AG09309 (cell line): ENCODE results near the gene KRT32.

ENCODE experiments used
- DNase-seq: peaks from one replicate; pipeline ENCODE4 v3.0.0-alpha.2; 2010; ENCODE audit warnings: low read depth
- H3K4me3 ChIP-seq: 2 replicates; pipeline ENCODE4 v1.5.1; 2011; ENCODE audit warnings: mild to moderate bottlenecking, low read depth, low read length, moderate library complexity; ENCODE audit not compliant: control insufficient read depth
- TF ChIP-seq, protein P1 (sequence below): IDR thresholded peaks from 2 replicates; pipeline ENCODE4 v1.5.1; 2011; ENCODE audit warnings: mild to moderate bottlenecking, low read depth, low read length, inconsistent platforms; ENCODE audit not compliant: insufficient read depth, control insufficient read depth; ENCODE audit errors: missing control alignments

The KRT32 gene

DNA sequence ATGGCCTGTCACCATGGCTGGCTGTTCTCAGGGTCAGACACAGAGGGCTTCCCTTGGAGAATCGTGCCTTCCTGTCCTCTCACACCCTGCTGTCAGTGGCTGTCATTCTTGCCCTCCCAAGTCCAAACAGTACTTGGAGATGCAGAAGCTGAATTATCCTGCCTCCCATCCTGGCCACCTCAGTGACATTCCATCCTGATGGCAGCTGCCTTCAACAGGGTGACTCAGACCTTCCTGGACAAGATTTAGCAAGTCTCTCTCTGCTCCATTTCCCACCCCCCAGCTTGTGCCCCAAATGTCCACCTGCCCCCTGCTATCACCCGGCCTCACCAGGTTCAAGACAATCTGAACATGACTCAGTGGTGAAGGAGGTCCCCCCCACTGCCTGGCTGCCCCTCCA is 27.3 kb upstream of the KRT32 start:
- no peak overlapping the region for H3K4me3 ChIP-seq
- TF ChIP-seq, protein P1, sequence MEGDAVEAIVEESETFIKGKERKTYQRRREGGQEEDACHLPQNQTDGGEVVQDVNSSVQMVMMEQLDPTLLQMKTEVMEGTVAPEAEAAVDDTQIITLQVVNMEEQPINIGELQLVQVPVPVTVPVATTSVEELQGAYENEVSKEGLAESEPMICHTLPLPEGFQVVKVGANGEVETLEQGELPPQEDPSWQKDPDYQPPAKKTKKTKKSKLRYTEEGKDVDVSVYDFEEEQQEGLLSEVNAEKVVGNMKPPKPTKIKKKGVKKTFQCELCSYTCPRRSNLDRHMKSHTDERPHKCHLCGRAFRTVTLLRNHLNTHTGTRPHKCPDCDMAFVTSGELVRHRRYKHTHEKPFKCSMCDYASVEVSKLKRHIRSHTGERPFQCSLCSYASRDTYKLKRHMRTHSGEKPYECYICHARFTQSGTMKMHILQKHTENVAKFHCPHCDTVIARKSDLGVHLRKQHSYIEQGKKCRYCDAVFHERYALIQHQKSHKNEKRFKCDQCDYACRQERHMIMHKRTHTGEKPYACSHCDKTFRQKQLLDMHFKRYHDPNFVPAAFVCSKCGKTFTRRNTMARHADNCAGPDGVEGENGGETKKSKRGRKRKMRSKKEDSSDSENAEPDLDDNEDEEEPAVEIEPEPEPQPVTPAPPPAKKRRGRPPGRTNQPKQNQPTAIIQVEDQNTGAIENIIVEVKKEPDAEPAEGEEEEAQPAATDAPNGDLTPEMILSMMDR, result no peak
- DNase-seq, result no peak

DNA sequence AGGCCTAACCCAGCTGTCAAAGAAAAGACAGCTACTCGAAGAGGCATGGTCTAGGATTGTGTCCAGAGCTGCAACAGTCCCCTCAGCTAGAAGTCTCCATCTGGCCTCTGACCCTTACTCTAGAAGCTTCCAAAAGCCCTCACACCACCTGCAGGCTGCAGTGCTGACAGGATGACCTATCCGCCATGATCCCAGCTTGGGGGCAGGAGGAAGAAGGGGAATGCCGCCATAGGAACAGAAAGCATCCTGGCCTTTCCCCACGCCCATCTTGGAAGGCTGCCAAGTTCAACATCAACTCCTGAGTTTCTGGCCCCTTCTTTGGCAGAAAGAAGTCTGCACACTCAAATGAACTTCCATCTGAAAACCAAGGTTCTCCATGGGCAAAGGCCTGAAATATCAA is 25.6 kb upstream of the KRT32 start:
- DNase-seq, result no peak

DNA sequence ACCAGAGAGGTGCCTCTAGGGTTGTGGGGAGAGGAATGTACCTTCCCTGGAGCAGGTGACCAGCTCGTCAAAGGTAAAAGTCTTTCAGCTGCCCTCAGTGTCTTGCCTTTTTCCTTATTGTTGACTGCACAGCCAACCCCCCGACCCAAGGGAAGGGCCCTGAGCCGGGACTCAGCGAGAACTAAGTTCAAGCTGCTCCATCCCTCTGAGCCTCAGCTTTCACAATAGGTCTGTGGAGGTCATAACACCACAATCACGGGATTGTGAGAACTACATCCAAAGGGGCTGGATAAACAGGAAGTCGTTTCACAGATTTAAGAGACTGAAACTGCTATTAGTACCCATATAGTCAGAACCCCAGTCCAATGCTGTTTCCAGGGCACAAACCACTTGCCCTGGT is 25.2 kb upstream of the KRT32 start:
- TF ChIP-seq, protein P1, result no peak
- H3K4me3 ChIP-seq, result no peak overlapping the region
- no peak for DNase-seq

More for the DNA sequence above, 25.6 kb upstream of the KRT32 start:
- TF ChIP-seq, protein P1, result no peak
- H3K4me3 ChIP-seq, result no peak overlapping the region

DNA sequence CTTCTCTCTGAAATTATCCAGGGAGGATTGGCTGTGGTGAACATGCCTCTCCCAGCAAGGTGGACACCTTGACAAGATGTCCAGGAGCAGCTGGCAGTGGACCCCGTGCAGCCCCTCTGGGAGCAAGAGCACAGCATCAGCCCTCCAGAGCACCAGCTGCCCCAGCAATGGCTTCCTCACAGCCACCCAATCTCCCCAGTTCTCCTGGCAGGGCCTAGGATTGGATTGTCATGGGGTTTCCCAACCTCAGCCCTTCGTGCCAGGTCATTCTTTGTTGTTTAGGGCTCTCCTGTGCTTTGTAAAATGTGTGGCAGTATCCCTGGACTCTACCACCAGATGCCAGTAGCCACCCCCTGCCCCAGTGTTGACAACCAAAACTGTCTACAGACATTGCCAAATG is 24.3 kb upstream of the KRT32 start:
- DNase-seq, result no peak
- TF ChIP-seq, protein P1, result no peak
- no peak overlapping the region for H3K4me3 ChIP-seq

DNA sequence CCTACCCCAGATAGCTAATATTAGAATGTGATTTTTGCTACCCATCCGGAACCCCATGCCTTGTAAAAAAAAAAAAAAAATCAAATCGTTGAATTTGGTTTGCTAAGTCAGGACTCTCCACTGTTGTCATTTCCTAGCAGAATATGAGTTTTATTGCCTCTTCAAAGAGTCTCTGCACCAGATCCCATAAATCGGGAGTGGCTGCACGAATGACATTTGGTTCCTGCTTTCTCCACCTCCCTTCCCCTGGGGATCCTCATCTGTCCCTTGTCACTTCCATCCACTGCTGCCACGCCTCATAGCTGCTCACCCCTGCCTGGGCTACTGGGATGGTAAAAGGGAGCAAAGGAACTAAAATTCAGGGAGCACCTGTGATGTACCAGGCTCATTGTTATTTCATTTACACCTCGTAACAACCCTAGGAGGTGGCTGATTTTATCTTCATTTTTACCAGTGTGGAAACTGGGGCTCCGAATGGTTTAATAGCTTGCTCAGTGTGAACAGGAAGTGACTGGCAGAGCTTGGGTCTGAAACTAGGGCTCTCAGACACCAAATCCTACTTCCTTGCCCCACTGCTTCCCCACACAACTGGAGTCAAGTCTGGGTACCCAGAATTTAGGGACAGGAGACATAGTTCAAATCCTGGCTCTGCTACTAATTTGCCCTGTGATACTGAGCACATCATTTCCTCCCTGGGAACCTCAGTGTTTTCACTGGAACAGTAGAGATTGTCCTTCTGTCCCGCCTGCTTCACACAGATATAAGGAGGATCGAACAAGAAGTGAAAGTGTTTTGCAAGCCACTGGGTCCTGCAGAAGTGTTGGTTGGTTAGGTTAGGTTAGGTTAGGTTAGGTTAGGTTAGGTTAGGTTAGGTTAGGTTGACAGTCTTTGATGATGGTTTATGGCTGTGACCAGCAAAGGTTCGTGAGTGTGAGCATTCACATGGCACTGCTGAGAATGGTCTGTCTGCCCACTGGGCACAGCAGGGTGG is 23.1 kb upstream of the KRT32 start:
- TF ChIP-seq, protein P1, result no peak
- DNase-seq, result no peak
- no peak overlapping the region for H3K4me3 ChIP-seq

DNA sequence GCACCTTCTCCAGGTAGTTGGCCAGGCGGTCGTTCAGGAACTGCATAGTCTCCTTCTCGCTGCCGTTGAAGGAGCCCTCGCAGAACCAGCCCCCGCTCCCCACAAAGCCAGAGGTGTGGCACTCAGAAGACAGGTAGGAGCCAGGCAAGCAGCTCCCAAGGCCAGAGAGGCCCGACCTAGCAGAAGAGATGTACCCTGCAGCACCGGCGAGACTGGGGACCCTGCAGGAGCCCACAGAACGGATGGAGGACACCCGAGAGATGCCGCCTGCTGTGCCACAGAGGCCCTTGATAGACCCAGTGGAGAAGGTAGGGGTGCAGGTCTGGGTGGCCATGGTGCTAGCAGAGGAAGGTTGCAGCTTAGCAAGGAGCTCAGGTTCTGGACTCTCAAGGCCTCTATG is 22.3 kb upstream of the KRT32 start, which contains the start of gene KRT36:
KRT36 (minus strand) TSS at position 380 of the 400 bp plus-strand sequence; CDS start at position 334, 46 bp downstream.
- no peak within 1 kb of the TSS for H3K4me3 ChIP-seq
- DNase-seq, result no peak
- TF ChIP-seq, protein P1, result no peak
